OCI-LY7 (cell line): ENCODE results near the gene CARD14.

Source experiments
- EZH2phosphoT487 ChIP-seq: fragments of 200-600 bp; sonication (generic); IDR thresholded peaks from 2 replicates; pipeline ENCODE4 v1.6.1; 2018; ENCODE audit warnings: low read depth, borderline replicate concordance, mild to moderate bottlenecking, mixed run types, antibody characterized with exemption, low read length, moderate library complexity, mixed read lengths
- TF ChIP-seq, protein P1 (sequence below): fragments of 200-600 bp; sonication (generic); conservative IDR thresholded peaks from 2 replicates; pipeline ENCODE4 v1.5.1; 2014; ENCODE audit warnings: mild to moderate bottlenecking, antibody characterized with exemption, low read length, moderate library complexity, mixed read lengths

DNA sequence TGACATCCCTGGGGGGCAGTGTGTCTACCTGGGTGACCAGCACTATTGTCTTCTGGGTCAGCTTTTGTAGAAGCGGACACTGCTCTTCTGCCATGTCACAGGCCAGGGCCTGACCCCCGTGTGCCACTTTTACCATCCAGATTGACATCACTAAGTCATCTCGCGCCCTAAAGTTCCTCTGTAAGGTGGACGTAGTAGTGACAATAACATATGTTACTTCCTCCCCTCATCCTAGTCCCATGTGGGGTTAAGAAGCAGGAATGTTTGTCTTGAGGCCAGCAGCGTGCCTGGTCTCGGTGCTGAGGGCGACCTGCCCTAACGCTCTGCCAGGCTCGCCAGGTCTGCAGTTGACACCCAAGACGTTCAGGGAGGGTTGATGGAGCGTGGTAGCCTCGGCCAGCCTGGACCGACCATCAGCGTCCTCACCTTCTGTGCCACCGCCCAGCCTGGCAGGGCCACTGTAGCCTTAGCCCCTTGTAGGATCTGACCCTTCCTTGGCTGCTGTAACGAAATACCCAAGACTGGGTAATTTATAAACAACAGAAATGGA is 47.7 kb upstream of the CARD14 start:
- TF ChIP-seq, protein P1, sequence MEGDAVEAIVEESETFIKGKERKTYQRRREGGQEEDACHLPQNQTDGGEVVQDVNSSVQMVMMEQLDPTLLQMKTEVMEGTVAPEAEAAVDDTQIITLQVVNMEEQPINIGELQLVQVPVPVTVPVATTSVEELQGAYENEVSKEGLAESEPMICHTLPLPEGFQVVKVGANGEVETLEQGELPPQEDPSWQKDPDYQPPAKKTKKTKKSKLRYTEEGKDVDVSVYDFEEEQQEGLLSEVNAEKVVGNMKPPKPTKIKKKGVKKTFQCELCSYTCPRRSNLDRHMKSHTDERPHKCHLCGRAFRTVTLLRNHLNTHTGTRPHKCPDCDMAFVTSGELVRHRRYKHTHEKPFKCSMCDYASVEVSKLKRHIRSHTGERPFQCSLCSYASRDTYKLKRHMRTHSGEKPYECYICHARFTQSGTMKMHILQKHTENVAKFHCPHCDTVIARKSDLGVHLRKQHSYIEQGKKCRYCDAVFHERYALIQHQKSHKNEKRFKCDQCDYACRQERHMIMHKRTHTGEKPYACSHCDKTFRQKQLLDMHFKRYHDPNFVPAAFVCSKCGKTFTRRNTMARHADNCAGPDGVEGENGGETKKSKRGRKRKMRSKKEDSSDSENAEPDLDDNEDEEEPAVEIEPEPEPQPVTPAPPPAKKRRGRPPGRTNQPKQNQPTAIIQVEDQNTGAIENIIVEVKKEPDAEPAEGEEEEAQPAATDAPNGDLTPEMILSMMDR = no peak
- TF ChIP-seq EZH2phosphoT487 = no peak
